H7 (cell line): ENCODE data around the gene SI. TPM values are rescaled to one million over a fixed set of nuclear protein-coding genes. Genes with fewer than 3 reads are reported as not detected.
"Not testable (repeated sequence)": the region's sequence is repeated elsewhere in the genome, so short reads cannot be mapped to it uniquely, and the experiment has no call there.

Source experiments
- DNase-seq: peaks from one replicate; pipeline ENCODE4 v3.0.0; 2012
- H3K27me3 ChIP-seq: 2 replicates; pipeline ENCODE4 v1.6.0; 2011; ENCODE audit warnings: mild to moderate bottlenecking, low read length; ENCODE audit not compliant: control insufficient read depth, insufficient read depth
- H3K36me3 ChIP-seq: replicated peaks from 2 replicates; pipeline ENCODE4 v1.5.1; 2011; ENCODE audit warnings: low read length; ENCODE audit not compliant: control insufficient read depth, insufficient read depth
- H3K4me3 ChIP-seq: 2 replicates; pipeline ENCODE4 v1.5.1; 2011; ENCODE audit warnings: low read depth, mild to moderate bottlenecking, control low read depth, low read length, moderate library complexity; ENCODE audit not compliant: insufficient read depth
- total RNA-seq: library from RNA; depleted of rRNA; stranded (reverse); fragments of >200 nt; shearing (Covaris generic); gene quantifications from 2 replicates; pipeline ENCODE4 v1.2.3, GENCODE V29; 2014; rRNA removed

Gene SI
- not detected in 2 replicates for total RNA-seq

- Histone ChIP-seq H3K27me3 (no peaks in the 10 kb centered on the region), H3K36me3 (no peaks in the 10 kb centered on the region), H3K4me3 (no peak within 1 kb of the TSS)
- no peak for DNase-seq
Measured at GRCh38 chr3:165078293-165078692, at the start of gene SI. SI (minus strand) TSS chr3:165078496; CDS start chr3:165076012, 2,484 bp downstream.

GRCh38 chr3:165125836-165126235, 47.5 kb upstream of the SI start:
- no peak for DNase-seq
- no peaks in the 10 kb centered on the region for H3K36me3 ChIP-seq
- H3K4me3 ChIP-seq = no peak overlapping the region
- H3K27me3 ChIP-seq = no peaks in the 10 kb centered on the region

GRCh38 chr3:165111401-165111800, 33.1 kb upstream of the SI start:
- Histone ChIP-seq H3K27me3 (no peaks in the 10 kb centered on the region), H3K4me3 (no peak overlapping the region), H3K36me3 (no peaks in the 10 kb centered on the region)
- no peak for DNase-seq

GRCh38 chr3:165103616-165104015, 25.3 kb upstream of the SI start:
- no peak for DNase-seq
- no peaks in the 10 kb centered on the region for H3K36me3 ChIP-seq
- H3K4me3 ChIP-seq = no peak overlapping the region
- no peaks in the 10 kb centered on the region for H3K27me3 ChIP-seq

- Histone ChIP-seq H3K27me3 (no peaks in the 10 kb centered on the region), H3K4me3 (no peak overlapping the region), H3K36me3 (no peaks in the 10 kb centered on the region)
- DNase-seq = no peak
Measured at GRCh38 chr3:165082650-165083049, 4.4 kb upstream of the SI start.

GRCh38 chr3:165081183-165081582, 2.9 kb upstream of the SI start:
- DNase-seq = no peak
- H3K27me3 ChIP-seq = no peaks in the 10 kb centered on the region
- H3K4me3 ChIP-seq = no peak overlapping the region
- no peaks in the 10 kb centered on the region for H3K36me3 ChIP-seq

- DNase-seq = no peak
- no peak overlapping the region for H3K4me3 ChIP-seq
- no peaks in the 10 kb centered on the region for H3K36me3 ChIP-seq
- no peaks in the 10 kb centered on the region for H3K27me3 ChIP-seq
Measured at GRCh38 chr3:165075695-165076094, 2.6 kb downstream of the SI start.

- no peak for DNase-seq
- H3K36me3 ChIP-seq = no peaks in the 10 kb centered on the region
- H3K4me3 ChIP-seq = no peak overlapping the region
- H3K27me3 ChIP-seq = no peaks in the 10 kb centered on the region
Measured at GRCh38 chr3:165070682-165071081, 7.6 kb downstream of the SI start.

GRCh38 chr3:165056510-165056909, 21.8 kb downstream of the SI start:
- H3K27me3 ChIP-seq = no peaks in the 10 kb centered on the region
- no peak overlapping the region for H3K4me3 ChIP-seq
- DNase-seq = no peak
- no peaks in the 10 kb centered on the region for H3K36me3 ChIP-seq

GRCh38 chr3:165040186-165040585, 38.1 kb downstream of the SI start:
- no peaks in the 10 kb centered on the region for H3K36me3 ChIP-seq
- no peak overlapping the region for H3K4me3 ChIP-seq
- H3K27me3 ChIP-seq = no peaks in the 10 kb centered on the region

GRCh38 chr3:165011557-165011956, 66.7 kb downstream of the SI start:
- Histone ChIP-seq H3K36me3 (no peaks in the 10 kb centered on the region), H3K27me3 (no peaks in the 10 kb centered on the region), H3K4me3 (no peak overlapping the region)
- DNase-seq = no peak

More at GRCh38 chr3:165040186-165040585, 38.1 kb downstream of the SI start:
- no peak for DNase-seq

- DNase-seq = no peak
- H3K27me3 ChIP-seq = no peaks in the 10 kb centered on the region
- H3K36me3 ChIP-seq = no peaks in the 10 kb centered on the region
- no peak overlapping the region for H3K4me3 ChIP-seq
Measured at GRCh38 chr3:164984947-164985346, 93.3 kb downstream of the SI start.

- Histone ChIP-seq H3K36me3 (no peaks in the 10 kb centered on the region), H3K4me3 (no peak overlapping the region), H3K27me3 (no peaks in the 10 kb centered on the region)
- no peak for DNase-seq
Measured at GRCh38 chr3:164962610-164963009, 115.7 kb downstream of the SI start.

- DNase-seq = no peak
- no peaks in the 10 kb centered on the region for H3K36me3 ChIP-seq
- H3K27me3 ChIP-seq = no peaks in the 10 kb centered on the region
- H3K4me3 ChIP-seq = no peak overlapping the region
Measured at GRCh38 chr3:164952966-164953365, 125.3 kb downstream of the SI start.

GRCh38 chr3:164951403-164951802, 126.9 kb downstream of the SI start:
- not testable (repeated sequence) for H3K27me3 ChIP-seq, DNase-seq, H3K36me3 ChIP-seq, H3K4me3 ChIP-seq

GRCh38 chr3:164940745-164941144, 137.6 kb downstream of the SI start:
- Histone ChIP-seq H3K27me3 (no peaks in the 10 kb centered on the region), H3K36me3 (no peaks in the 10 kb centered on the region), H3K4me3 (no peak overlapping the region)
- DNase-seq = no peak
